ENCODE measurements around the gene TYW1.

- TF ChIP-seq, protein P1, sequence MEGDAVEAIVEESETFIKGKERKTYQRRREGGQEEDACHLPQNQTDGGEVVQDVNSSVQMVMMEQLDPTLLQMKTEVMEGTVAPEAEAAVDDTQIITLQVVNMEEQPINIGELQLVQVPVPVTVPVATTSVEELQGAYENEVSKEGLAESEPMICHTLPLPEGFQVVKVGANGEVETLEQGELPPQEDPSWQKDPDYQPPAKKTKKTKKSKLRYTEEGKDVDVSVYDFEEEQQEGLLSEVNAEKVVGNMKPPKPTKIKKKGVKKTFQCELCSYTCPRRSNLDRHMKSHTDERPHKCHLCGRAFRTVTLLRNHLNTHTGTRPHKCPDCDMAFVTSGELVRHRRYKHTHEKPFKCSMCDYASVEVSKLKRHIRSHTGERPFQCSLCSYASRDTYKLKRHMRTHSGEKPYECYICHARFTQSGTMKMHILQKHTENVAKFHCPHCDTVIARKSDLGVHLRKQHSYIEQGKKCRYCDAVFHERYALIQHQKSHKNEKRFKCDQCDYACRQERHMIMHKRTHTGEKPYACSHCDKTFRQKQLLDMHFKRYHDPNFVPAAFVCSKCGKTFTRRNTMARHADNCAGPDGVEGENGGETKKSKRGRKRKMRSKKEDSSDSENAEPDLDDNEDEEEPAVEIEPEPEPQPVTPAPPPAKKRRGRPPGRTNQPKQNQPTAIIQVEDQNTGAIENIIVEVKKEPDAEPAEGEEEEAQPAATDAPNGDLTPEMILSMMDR (IDR thresholded peaks at IDR 0.05): no peak
- no peak for TF ChIP-seq POLR2A (IDR thresholded peaks at IDR 0.05)
Observed at GRCh38 chr7:66970310-66970709, 26.3 kb upstream of the TYW1 start.

Measured in prostate gland (tissue), 2 donors.